Measurements from ENCODE around the gene ERO1B. TPM values are rescaled to one million over a fixed set of nuclear protein-coding genes. Genes with fewer than 3 reads are reported as not detected.

ERO1B gene
- total RNA-seq, 1 donor from 2014 or later: 1.0 TPM

DNA sequence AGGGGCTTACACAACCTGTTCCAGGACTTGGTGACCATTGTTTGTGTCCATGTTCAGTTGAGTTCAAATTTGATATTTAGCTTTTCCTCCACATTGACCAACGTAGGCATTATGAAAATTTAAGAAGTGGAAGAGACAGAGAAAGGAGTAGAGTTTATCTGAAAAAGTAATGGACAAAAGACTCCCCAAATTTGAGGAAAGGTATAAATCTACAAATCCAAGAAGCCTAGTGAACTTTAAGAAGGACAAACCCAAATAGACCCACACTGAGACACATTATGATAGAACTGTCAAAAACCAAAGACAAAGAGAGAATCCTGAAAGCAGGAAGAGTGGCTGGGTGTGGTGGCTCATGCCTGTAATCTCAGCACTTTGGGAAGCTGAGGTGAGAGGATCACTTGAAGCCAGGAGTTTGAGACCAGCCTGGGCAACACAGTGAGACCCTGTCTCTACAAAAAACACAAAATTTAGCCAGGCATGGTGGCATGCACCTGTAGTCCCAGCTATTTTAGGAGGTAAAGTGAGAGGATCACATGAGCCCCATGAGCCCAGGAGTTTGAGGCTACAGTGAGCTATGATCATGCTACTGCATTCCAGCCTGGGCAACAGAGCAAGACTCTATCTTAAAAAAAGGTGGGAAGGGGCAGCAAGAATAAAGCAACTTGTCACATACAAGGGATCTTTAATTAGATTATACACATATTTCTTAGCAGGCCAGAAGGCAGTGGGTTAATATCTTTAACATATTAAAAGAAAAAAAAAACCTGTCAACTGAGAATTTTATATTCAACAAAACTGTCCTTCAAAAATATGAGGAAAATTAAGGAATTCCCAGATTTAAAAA, 41.0 kb upstream of the ERO1B start:
- Mint-ChIP-seq H3K4me3 (no peak overlapping the region), H3K27ac (ENCODE audit: unreplicated experiment) (no peak overlapping the region), H3K36me3 (ENCODE audit: low read depth) (peaks cover 4% of the 10 kb centered on the region), H3K4me1 (no peaks in the 10 kb centered on the region), H3K27me3 (ENCODE audit: low read depth) (no peaks in the 10 kb centered on the region), H3K9me3 (peaks cover 18% of the 10 kb centered on the region)
- TF ChIP-seq CTCF (conservative IDR thresholded peaks at IDR 0.05): no peak
- no peak for DNase-seq (ENCODE audit: low read depth, low spot score)

DNA sequence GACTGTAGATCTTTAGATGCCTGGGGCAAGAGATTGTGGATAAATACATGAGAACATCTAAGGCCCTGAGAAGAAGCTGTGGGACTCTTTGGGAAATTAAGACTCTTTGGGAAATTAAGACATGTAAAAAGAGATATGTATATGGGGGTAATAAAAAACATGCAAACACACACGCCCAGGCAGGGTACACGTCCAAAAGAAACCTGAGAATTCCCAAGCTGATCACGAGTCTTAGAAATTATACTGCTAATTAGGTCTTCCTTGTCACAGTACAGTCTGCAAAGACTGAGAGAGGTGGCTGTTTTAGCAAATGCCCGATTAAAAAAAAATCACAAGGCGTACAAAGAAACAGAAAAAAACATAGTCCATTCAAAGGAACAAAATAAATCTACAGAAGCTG, 39.3 kb upstream of the ERO1B start:
- Mint-ChIP-seq H3K9me3 (peaks cover 18% of the 10 kb centered on the region), H3K27me3 (ENCODE audit: low read depth) (no peaks in the 10 kb centered on the region), H3K4me3 (no peak overlapping the region), H3K36me3 (ENCODE audit: low read depth) (peaks cover 4% of the 10 kb centered on the region), H3K27ac (ENCODE audit: unreplicated experiment) (no peak overlapping the region), H3K4me1 (no peaks in the 10 kb centered on the region)
- TF ChIP-seq CTCF (conservative IDR thresholded peaks at IDR 0.05): no peak
- DNase-seq (ENCODE audit: low read depth, low spot score): no peak

DNA sequence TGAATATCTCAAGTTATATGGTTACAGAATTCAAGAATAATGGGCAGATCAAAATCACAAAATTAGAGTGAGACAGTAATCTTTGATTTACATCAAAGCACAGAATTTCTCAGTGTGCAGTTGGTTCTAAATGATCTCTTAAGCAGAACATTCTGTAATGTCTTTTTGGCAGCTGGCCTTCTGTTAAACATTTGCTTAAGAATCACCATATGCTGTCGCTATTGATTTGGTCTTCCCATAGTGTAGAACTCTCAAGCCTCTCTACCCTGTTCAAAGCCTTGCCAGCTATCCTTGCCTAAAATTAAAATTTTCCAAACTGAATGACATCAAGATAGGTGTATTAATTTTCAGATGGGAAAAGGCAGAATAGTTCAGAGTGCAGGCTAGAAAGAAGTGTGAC, 38.9 kb upstream of the ERO1B start:
- peaks cover 18% of the 10 kb centered on the region for H3K9me3 Mint-ChIP-seq
- H3K4me3 Mint-ChIP-seq: no peak overlapping the region

GRCh38 chr1:236320214-236320613, 38.5 kb upstream of the ERO1B start:
- no peak overlapping the region for H3K4me3 Mint-ChIP-seq
- H3K27ac Mint-ChIP-seq (ENCODE audit: unreplicated experiment): no peak overlapping the region
- peaks cover 16% of the 10 kb centered on the region for H3K9me3 Mint-ChIP-seq
- TF ChIP-seq CTCF (conservative IDR thresholded peaks at IDR 0.05): no peak
- peaks cover 4% of the 10 kb centered on the region for H3K36me3 Mint-ChIP-seq (ENCODE audit: low read depth)
- DNase-seq (ENCODE audit: low read depth, low spot score): no peak
- no peaks in the 10 kb centered on the region for H3K4me1 Mint-ChIP-seq
- no peaks in the 10 kb centered on the region for H3K27me3 Mint-ChIP-seq (ENCODE audit: low read depth)

More for the DNA sequence above, 38.9 kb upstream of the ERO1B start:
- Mint-ChIP-seq H3K36me3 (ENCODE audit: low read depth) (peaks cover 4% of the 10 kb centered on the region), H3K4me1 (no peaks in the 10 kb centered on the region), H3K27ac (ENCODE audit: unreplicated experiment) (no peak overlapping the region), H3K27me3 (ENCODE audit: low read depth) (no peaks in the 10 kb centered on the region)
- DNase-seq (ENCODE audit: low read depth, low spot score): no peak
- TF ChIP-seq CTCF (conservative IDR thresholded peaks at IDR 0.05): no peak

- no peaks in the 10 kb centered on the region for H3K36me3 Mint-ChIP-seq (ENCODE audit: low read depth)
Observed at GRCh38 chr1:236316437-236316836, 34.7 kb upstream of the ERO1B start.

More at GRCh38 chr1:236316437-236316836, 34.7 kb upstream of the ERO1B start:
- no peaks in the 10 kb centered on the region for H3K27me3 Mint-ChIP-seq (ENCODE audit: low read depth)
- H3K27ac Mint-ChIP-seq (ENCODE audit: unreplicated experiment): no peak overlapping the region
- DNase-seq (ENCODE audit: low read depth, low spot score): no peak
- H3K4me1 Mint-ChIP-seq: no peaks in the 10 kb centered on the region
- no peak overlapping the region for H3K4me3 Mint-ChIP-seq
- no peak for TF ChIP-seq CTCF (conservative IDR thresholded peaks at IDR 0.05)
- peaks cover 3% of the 10 kb centered on the region for H3K9me3 Mint-ChIP-seq
